K562 (cell line): Measurements from ENCODE around the gene LDAH. TPM values are rescaled to one million over a fixed set of nuclear protein-coding genes. Genes with fewer than 3 reads are reported as not detected.
"Not testable (repeated sequence)": the region's sequence is repeated elsewhere in the genome, so short reads cannot be mapped to it uniquely, and the experiment has no call there.

Source experiments
- ATAC-seq: fragments of 200-7000 bp; cut with Tn5 transposase; 3 replicates; pipeline ENCODE4 v1.9.1; 2020; ENCODE audit warnings: moderate library complexity
- BruUV-seq: library from RNA; stranded (reverse); fragments of 400-500 nt; replicated peaks from 2 replicates; lab custom pipeline; 2021; lab: Mats Ljungman, UMichigan
- CTCF ChIA-PET: fragments of 300-600 bp; formaldehyde crosslinking; extraction: SDS; loops from one replicate; lab custom pipeline; 2021; ENCODE audit warnings: low intra/inter-chr PET ratio; lab: Yijun Ruan, JAX
- POLR2A ChIA-PET: fragments of 300-600, 350-650 bp; sonication (Branson Sonifier 250); formaldehyde crosslinking; extraction: SDS; loops from one replicate; lab custom pipeline; 2021; ENCODE audit warnings: antibody characterized with exemption, inconsistent platforms; lab: Yijun Ruan, JAX
- DNase-seq, 4 experiments: peaks; one replicate each; pipeline versions ENCODE4 v3.0.0 to v3.0.0-alpha.2; 2011 to 2018; ENCODE audit warnings: low spot score in 3 of 4, mixed read lengths in 3 of 4; ENCODE audit errors: extremely low read depth in 1 of 4
- FAIRE-seq: peaks from 2 replicates; lab custom pipeline; 2011; peaks lifted over from hg19 to GRCh38; lab: Jason Lieb, UNC
- H2AFZ ChIP-seq: 2 replicates; pipeline ENCODE4 v1.6.0; 2011; ENCODE audit warnings: low read depth, low read length, control low read depth, inconsistent platforms
- H3K27ac ChIP-seq: fragments of 200-600 bp; 3 replicates; pipeline ENCODE4 v1.8.0; 2011; ENCODE audit warnings: low read depth, mild to moderate bottlenecking, control low read depth, inconsistent platforms, low read length, moderate library complexity, mixed read lengths; ENCODE audit errors: extremely low read depth
- H3K27me3 ChIP-seq, 2 experiments: fragments of 300-600 bp in 1 of 2; 2 replicates in 1 of 2; 3 replicates in 1 of 2; pipeline versions ENCODE4 v1.6.0 to v1.8.0; 2011; ENCODE audit warnings: inconsistent platforms in 2 of 2, low read length in 2 of 2, mild to moderate bottlenecking in 1 of 2, mixed read lengths in 1 of 2, moderate library complexity in 1 of 2; ENCODE audit not compliant: control insufficient read depth in 2 of 2, insufficient read depth in 2 of 2
- H3K36me3 ChIP-seq: fragments of 300-600 bp; 3 replicates; pipeline ENCODE4 v1.8.0; 2011; ENCODE audit warnings: mild to moderate bottlenecking, low read length, inconsistent platforms; ENCODE audit not compliant: control insufficient read depth, insufficient read depth
- H3K4me1 ChIP-seq, 2 experiments: fragments of 200-600 bp in 1 of 2; replicated peaks in 1 of 2; 2 replicates in 1 of 2; 3 replicates in 1 of 2; pipeline versions ENCODE4 v1.5.1 to v1.8.0; 2011; ENCODE audit warnings: inconsistent platforms in 2 of 2, low read length in 2 of 2, mild to moderate bottlenecking in 1 of 2, mixed read lengths in 1 of 2, moderate library complexity in 1 of 2; ENCODE audit not compliant: control insufficient read depth in 2 of 2, insufficient read depth in 2 of 2
- H3K4me2 ChIP-seq: 2 replicates; pipeline ENCODE4 v1.6.1; 2011; ENCODE audit warnings: low read length, control low read depth, inconsistent platforms, mixed read lengths; ENCODE audit not compliant: insufficient read depth
- H3K4me3 ChIP-seq: fragments of 200-600 bp; sonication (generic), shearing (Covaris generic); 2 replicates; pipeline ENCODE4 v1.5.1; 2016; ENCODE audit warnings: control low read depth, inconsistent platforms
- H3K79me2 ChIP-seq: fragments of 200-600 bp; 3 replicates; pipeline ENCODE4 v1.8.0; 2011; ENCODE audit warnings: low read length, inconsistent platforms; ENCODE audit not compliant: control insufficient read depth, insufficient read depth
- H3K9ac ChIP-seq, 2 experiments: 2 replicates each; pipeline versions ENCODE4 v1.6.0 to v1.6.1; 2011; ENCODE audit warnings: low read depth in 2 of 2, low read length in 2 of 2, control low read depth in 1 of 2, inconsistent platforms in 1 of 2, mild to moderate bottlenecking in 1 of 2, mixed read lengths in 1 of 2; ENCODE audit not compliant: insufficient read depth in 1 of 2
- H3K9me1 ChIP-seq: one replicate; pipeline ENCODE4 v1.6.0; 2011; ENCODE audit warnings: inconsistent platforms, mild to moderate bottlenecking, low read length, moderate library complexity; ENCODE audit not compliant: control insufficient read depth, insufficient read depth
- H3K9me3 ChIP-seq: replicated peaks from 2 replicates; pipeline ENCODE4 v1.5.1; 2011; ENCODE audit warnings: low read depth, low read length, inconsistent platforms; ENCODE audit not compliant: control insufficient read depth, insufficient read depth
- H4K20me1 ChIP-seq: replicated peaks from 2 replicates; pipeline ENCODE4 v1.6.1; 2011; ENCODE audit warnings: low read length, inconsistent platforms, mixed read lengths; ENCODE audit not compliant: control insufficient read depth, insufficient read depth
- ZFX ChIP-seq: sonication (generic); formaldehyde crosslinking; IDR thresholded peaks from 2 replicates; pipeline ENCODE4 v1.8.0; 2022; ENCODE audit warnings: mild to moderate bottlenecking, missing genetic modification reagents, moderate library complexity
- ZNF146 ChIP-seq: IDR thresholded peaks from one replicate; pipeline ENCODE4 v1.6.1; 2018; ENCODE audit warnings: missing compliant biosample characterization; ENCODE audit not compliant: unreplicated experiment
- ZNF717 ChIP-seq: fragments of 250-450 bp; sonication (Bioruptor Pico); IDR thresholded peaks from 2 replicates; pipeline ENCODE4 v1.5.0; 2021
- WGBS: fragments of 100-300 bp; shearing (Covaris generic); methylation state at CpG from one replicate; pipeline ENCODE4 v1.1.6; 2016; ENCODE audit warnings: low coverage, mixed read lengths; ENCODE audit not compliant: insufficient coverage; ENCODE audit errors: missing lambda C conversion rate; 5-methylcytosine and 5-hydroxymethylcytosine counted together
- in situ Hi-C: fragments of 300-500 bp; cut with MboI; formaldehyde crosslinking; loops from 4 replicates; pipeline ENCODE4 v1.15.0; 2018; ENCODE audit warnings: inconsistent platforms, mixed read lengths
- intact Hi-C: fragments of 100-400 bp; cut with micrococcal nuclease; formaldehyde crosslinking; loops from 2 replicates; pipeline ENCODE4 v1.14.2; 2022
- polyA plus RNA-seq, 8 experiments: library from polyadenylated mRNA; depleted of rRNA in 4 of 8; stranded (reverse) in 5 of 8; unstranded in 3 of 8; fragments of >200 nt; fragmentation: Nextera tagmentation in 2 of 8; fragmentation: Illumina TruSeq in 1 of 8; extraction: Ambion mirVana in 2 of 8; extraction: Trizol in 1 of 8; gene quantifications; 2 replicates each; pipeline versions ENCODE4 v1.2.1 to v1.2.3, GENCODE V29; 2011 to 2014; ENCODE audit warnings: inconsistent platforms in 1 of 8, missing spikeins in 1 of 8
- total RNA-seq, 7 experiments: library from RNA; depleted of rRNA in 6 of 7; stranded (reverse); fragments of >200 nt in 6 of 7; fragmentation: Illumina TruSeq in 2 of 7; extraction: Trizol in 2 of 7; gene quantifications; 2 replicates each; pipeline versions ENCODE4 v1.2.1 to v1.2.3, GENCODE V29; 2011 to 2021; ENCODE audit warnings: low replicate concordance in 1 of 7

LDAH gene
- total and polyA plus RNA-seq, 9 of the 15 experiments (the other 6 are each of a cell fraction or from before 2014, with no cell fraction given) = 22.3 to 60.1 (median 40.0) TPM

GRCh38 chr2:20717641-20718040 lies 105.3 kb downstream of the LDAH start:
- ATAC-seq = no peak
- Histone ChIP-seq H3K4me3 (no peak overlapping the region), H3K36me3 (0 out of 3 replicates have a peak, but pooled peaks cover 2% of the 10 kb centered on the region), H3K9me3 (no peaks in the 10 kb centered on the region), H4K20me1 (no peaks in the 10 kb centered on the region), H3K27me3 (no peaks in the 10 kb centered on the region), H3K4me2 (no peak overlapping the region), H3K9me1 (no peaks in the 10 kb centered on the region), H2AFZ (no peak overlapping the region), H3K79me2 (peaks cover 5% of the 10 kb centered on the region; the same call in 1 of the 3 replicates), H3K4me1 (no peaks in the 10 kb centered on the region), H3K9ac (no peak overlapping the region), H3K27ac (no peak overlapping the region)
- no peak for TF ChIP-seq ZFX (CRISPR knock-in tag)
- no peak for TF ChIP-seq ZNF717
- intact Hi-C loops = no loop called here
- WGBS = 62% methylated on average over 1 of the region's 1 CpG
- POLR2A ChIA-PET = no interaction called here
- in situ Hi-C loops = no loop called here
- CTCF ChIA-PET = no interaction called here
- BruUV-seq = no TSS peak
- DNase-seq = no peak
- no peak for FAIRE-seq

GRCh38 chr2:20716164-20716563 lies 106.7 kb downstream of the LDAH start:
- POLR2A ChIA-PET, BruUV-seq, ATAC-seq, H3K4me2 ChIP-seq, H2AFZ ChIP-seq, H3K9ac ChIP-seq, H3K9me1 ChIP-seq, H3K79me2 ChIP-seq, FAIRE-seq, in situ Hi-C loops, H3K4me3 ChIP-seq, CTCF ChIA-PET, H3K36me3 ChIP-seq, H3K27me3 ChIP-seq, intact Hi-C loops, H3K4me1 ChIP-seq, H4K20me1 ChIP-seq, H3K27ac ChIP-seq, DNase-seq, H3K9me3 ChIP-seq: not testable (repeated sequence)
- WGBS = 65% methylated on average over 2 of the region's 3 CpGs
- TF ChIP-seq ZNF146 (CRISPR knock-in tag) = peak; percentile 80
